ENCODE measurements around the gene DSCAML1. TPM values are rescaled to one million over a fixed set of nuclear protein-coding genes. Genes with fewer than 3 reads are reported as not detected.

Gene DSCAML1
- total RNA-seq, 1 experiment from 2014 or later, result not detected

- DNase-seq (ENCODE audit: low read depth), result no peak
Measured at GRCh38 chr11:117588166-117588810, 208.7 kb downstream of the DSCAML1 start.

GRCh38 chr11:117587416-117587815 is 209.6 kb downstream of the DSCAML1 start:
- DNase-seq (ENCODE audit: low read depth), result no peak

- DNase-seq (ENCODE audit: low read depth), result no peak
Measured at GRCh38 chr11:117586392-117586791, 210.6 kb downstream of the DSCAML1 start.

GRCh38 chr11:117585631-117586030 is 211.4 kb downstream of the DSCAML1 start:
- no peak for DNase-seq (ENCODE audit: low read depth)

GRCh38 chr11:117584056-117584830 is 212.8 kb downstream of the DSCAML1 start:
- no peak for DNase-seq (ENCODE audit: low read depth)

- no peak for DNase-seq (ENCODE audit: low read depth)
Measured at GRCh38 chr11:117583063-117583801, 213.8 kb downstream of the DSCAML1 start.

GRCh38 chr11:117582433-117582832 is 214.6 kb downstream of the DSCAML1 start:
- no peak for DNase-seq (ENCODE audit: low read depth)

- no peak for DNase-seq (ENCODE audit: low read depth)
Measured at GRCh38 chr11:117580866-117581265, 216.2 kb downstream of the DSCAML1 start.

GRCh38 chr11:117579161-117579560 is 217.9 kb downstream of the DSCAML1 start:
- DNase-seq (ENCODE audit: low read depth), result no peak

GRCh38 chr11:117575856-117576255 is 221.2 kb downstream of the DSCAML1 start:
- no peak for DNase-seq (ENCODE audit: low read depth)

GRCh38 chr11:117574551-117574950 is 222.5 kb downstream of the DSCAML1 start:
- DNase-seq (ENCODE audit: low read depth), result no peak

- DNase-seq (ENCODE audit: low read depth), result no peak
Measured at GRCh38 chr11:117573326-117573725, 223.7 kb downstream of the DSCAML1 start.

GRCh38 chr11:117572671-117573070 is 224.3 kb downstream of the DSCAML1 start:
- DNase-seq (ENCODE audit: low read depth), result no peak

- no peak for DNase-seq (ENCODE audit: low read depth)
Measured at GRCh38 chr11:117572129-117572528, 224.9 kb downstream of the DSCAML1 start.

- no peak for DNase-seq (ENCODE audit: low read depth)
Measured at GRCh38 chr11:117570701-117571100, 226.3 kb downstream of the DSCAML1 start.

GRCh38 chr11:117569911-117570310 is 227.1 kb downstream of the DSCAML1 start:
- no peak for DNase-seq (ENCODE audit: low read depth)

GRCh38 chr11:117565709-117566108 is 231.3 kb downstream of the DSCAML1 start:
- DNase-seq (ENCODE audit: low read depth), result no peak

- DNase-seq (ENCODE audit: low read depth), result no peak
Measured at GRCh38 chr11:117564321-117564720, 232.7 kb downstream of the DSCAML1 start.

GRCh38 chr11:117563556-117563955 is 233.5 kb downstream of the DSCAML1 start:
- no peak for DNase-seq (ENCODE audit: low read depth)

- no peak for DNase-seq (ENCODE audit: low read depth)
Measured at GRCh38 chr11:117562136-117562535, 234.9 kb downstream of the DSCAML1 start.

- no peak for DNase-seq (ENCODE audit: low read depth)
Measured at GRCh38 chr11:117560780-117561530, 236.1 kb downstream of the DSCAML1 start.

GRCh38 chr11:117559698-117560097 is 237.3 kb downstream of the DSCAML1 start:
- DNase-seq (ENCODE audit: low read depth), result no peak
